BJ (cell line): ENCODE measurements around the gene LGALS1. TPM values are rescaled to one million over a fixed set of nuclear protein-coding genes. Genes with fewer than 3 reads are reported as not detected.

Experiments
- CTCF ChIA-PET: fragments of 350-600 bp; formaldehyde crosslinking; extraction: SDS; loops from one replicate; lab custom pipeline; 2021; ENCODE audit warnings: antibody characterized with exemption, inconsistent platforms; lab: Yijun Ruan, JAX
- POLR2A ChIA-PET: fragments of 300-600 bp; sonication (Branson Sonifier 250); formaldehyde crosslinking; extraction: SDS; loops from one replicate; lab custom pipeline; 2021; ENCODE audit warnings: antibody characterized with exemption; lab: Charles Lee
- DNase-seq: peaks from one replicate; pipeline ENCODE4 v3.0.0-alpha.2; 2011; ENCODE audit warnings: low read depth
- H3K27me3 ChIP-seq: 2 replicates; pipeline ENCODE4 v1.6.0; 2011; ENCODE audit warnings: low read length; ENCODE audit not compliant: control insufficient read depth, insufficient read depth
- H3K36me3 ChIP-seq: 2 replicates; pipeline ENCODE4 v1.5.1; 2011; ENCODE audit warnings: low read length; ENCODE audit not compliant: control insufficient read depth, insufficient read depth
- H3K4me3 ChIP-seq: 2 replicates; pipeline ENCODE4 v1.5.1; 2011; ENCODE audit warnings: low read depth, mild to moderate bottlenecking, control low read depth, low read length
- polyA plus RNA-seq: library from polyadenylated mRNA; depleted of rRNA; stranded (reverse); fragments of >200 nt; gene quantifications from 2 replicates; pipeline ENCODE4 v1.2.3, GENCODE V29; 2011
- TF ChIP-seq, protein P1 (sequence below): IDR thresholded peaks from 2 replicates; pipeline ENCODE4 v1.5.1; 2011; ENCODE audit warnings: low read depth, mild to moderate bottlenecking, control low read depth, inconsistent platforms, low read length, moderate library complexity; ENCODE audit not compliant: insufficient read depth

The LGALS1 gene
- polyA plus RNA-seq, 1 experiment, result 9,083 TPM

DNA sequence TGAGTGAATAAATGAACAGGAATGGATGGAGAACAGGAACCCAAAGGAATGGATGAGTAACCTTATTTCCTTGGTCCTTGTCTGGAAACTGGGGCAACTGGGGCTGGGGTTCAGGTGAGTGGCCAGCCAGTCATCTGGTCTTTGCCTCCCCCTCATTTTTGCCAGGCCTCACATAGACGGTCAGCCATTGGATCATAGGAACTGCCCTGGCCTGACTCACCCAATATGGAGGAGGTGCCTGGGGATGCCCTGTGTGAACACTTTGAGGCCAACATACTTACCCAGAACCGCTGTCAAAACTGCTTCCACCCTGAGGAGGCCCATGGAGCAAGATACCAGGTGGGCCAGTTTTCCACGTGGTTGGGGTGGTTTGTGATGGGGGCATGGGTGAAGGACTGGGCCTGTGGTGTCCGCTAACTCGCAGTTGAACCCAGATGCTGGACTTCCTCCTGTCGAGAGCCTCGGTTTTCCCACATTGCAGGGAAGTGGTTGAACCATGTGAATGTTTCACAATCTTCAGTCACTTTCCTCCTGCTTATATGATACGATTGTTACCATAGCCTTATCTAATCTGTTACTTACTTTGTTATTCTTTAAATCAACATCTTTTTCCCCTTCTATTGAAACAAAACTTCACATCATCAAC lies 25.8 kb downstream of the LGALS1 start:
- TF ChIP-seq, protein P1, sequence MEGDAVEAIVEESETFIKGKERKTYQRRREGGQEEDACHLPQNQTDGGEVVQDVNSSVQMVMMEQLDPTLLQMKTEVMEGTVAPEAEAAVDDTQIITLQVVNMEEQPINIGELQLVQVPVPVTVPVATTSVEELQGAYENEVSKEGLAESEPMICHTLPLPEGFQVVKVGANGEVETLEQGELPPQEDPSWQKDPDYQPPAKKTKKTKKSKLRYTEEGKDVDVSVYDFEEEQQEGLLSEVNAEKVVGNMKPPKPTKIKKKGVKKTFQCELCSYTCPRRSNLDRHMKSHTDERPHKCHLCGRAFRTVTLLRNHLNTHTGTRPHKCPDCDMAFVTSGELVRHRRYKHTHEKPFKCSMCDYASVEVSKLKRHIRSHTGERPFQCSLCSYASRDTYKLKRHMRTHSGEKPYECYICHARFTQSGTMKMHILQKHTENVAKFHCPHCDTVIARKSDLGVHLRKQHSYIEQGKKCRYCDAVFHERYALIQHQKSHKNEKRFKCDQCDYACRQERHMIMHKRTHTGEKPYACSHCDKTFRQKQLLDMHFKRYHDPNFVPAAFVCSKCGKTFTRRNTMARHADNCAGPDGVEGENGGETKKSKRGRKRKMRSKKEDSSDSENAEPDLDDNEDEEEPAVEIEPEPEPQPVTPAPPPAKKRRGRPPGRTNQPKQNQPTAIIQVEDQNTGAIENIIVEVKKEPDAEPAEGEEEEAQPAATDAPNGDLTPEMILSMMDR, result no peak
- no peak for DNase-seq
- Histone ChIP-seq H3K4me3 (no peak overlapping the region), H3K36me3 (no peaks in the 10 kb centered on the region), H3K27me3 (no peaks in the 10 kb centered on the region)
- CTCF ChIA-PET, result no interaction called here
- POLR2A ChIA-PET, result no interaction called here

DNA sequence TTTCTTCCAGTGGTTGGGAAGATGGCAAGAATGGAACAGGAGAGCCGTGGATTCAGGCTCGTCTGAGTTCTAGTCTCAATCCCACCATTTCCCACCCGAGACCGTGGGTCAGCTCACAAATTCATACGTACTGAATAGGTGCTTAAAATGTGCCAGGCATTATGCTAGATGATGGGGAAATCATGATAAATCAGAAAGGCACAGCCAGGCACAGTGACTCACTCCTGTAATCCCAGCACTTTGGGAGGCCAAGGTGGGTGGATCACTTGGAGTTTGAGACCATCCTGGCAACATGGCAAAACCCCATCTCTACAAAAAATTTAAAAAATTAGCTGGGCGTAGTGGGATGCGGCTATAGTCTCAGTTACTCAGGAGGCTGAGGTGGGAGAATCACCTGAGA lies 28.5 kb downstream of the LGALS1 start:
- Histone ChIP-seq H3K27me3 (no peaks in the 10 kb centered on the region), H3K4me3 (no peak overlapping the region), H3K36me3 (no peaks in the 10 kb centered on the region)
- no peak for DNase-seq
- CTCF ChIA-PET, result no interaction called here
- TF ChIP-seq, protein P1, result no peak
- POLR2A ChIA-PET, result no interaction called here

DNA sequence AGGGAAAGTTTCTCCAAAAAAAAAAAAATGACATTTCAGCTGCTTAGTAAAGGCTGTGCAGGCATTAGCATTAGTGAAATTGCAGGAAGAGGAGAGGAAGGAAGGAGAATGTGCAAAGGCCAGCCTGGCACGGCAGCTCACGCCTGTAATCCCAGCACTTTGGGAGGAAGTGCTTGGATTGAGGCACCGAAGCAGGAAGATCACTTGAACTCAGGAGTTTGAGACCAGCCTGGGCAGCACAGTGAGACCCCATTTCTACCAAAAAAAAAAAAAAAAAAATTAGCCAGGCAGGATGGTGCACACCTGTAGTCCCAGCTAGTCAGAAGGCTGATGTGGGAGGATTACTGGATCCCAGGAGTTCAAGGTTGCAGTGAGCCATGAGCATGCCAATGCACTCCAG lies 29.2 kb downstream of the LGALS1 start:
- no peak for DNase-seq
- TF ChIP-seq, protein P1, result no peak
- CTCF ChIA-PET, result no interaction called here
- H3K4me3 ChIP-seq, result no peak overlapping the region
- POLR2A ChIA-PET, result no interaction called here
- no peaks in the 10 kb centered on the region for H3K36me3 ChIP-seq
- no peaks in the 10 kb centered on the region for H3K27me3 ChIP-seq

DNA sequence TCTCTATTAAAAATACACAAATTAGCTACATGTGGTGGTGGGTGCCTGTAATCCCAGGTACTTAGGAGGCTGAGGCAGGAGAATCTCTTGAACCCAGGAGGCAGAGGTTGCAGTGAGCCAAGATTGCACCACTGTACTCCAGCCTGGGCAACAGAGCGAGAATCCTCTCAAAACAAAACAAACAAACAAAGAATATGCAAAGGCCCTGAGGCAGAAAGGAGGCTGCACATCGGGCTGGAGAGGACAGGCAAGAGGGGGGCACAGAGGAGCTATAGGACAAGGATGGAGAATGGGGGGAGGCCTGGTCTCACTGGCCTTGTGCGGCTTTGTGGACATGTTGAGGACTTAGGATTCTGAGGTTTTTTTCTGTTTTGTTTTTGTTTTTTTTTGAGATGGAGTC lies 29.8 kb downstream of the LGALS1 start:
- Histone ChIP-seq H3K27me3 (no peaks in the 10 kb centered on the region), H3K4me3 (no peak overlapping the region), H3K36me3 (no peaks in the 10 kb centered on the region)
- TF ChIP-seq, protein P1, result no peak
- DNase-seq, result no peak
- ChIA-PET POLR2A (no interaction called here), CTCF (no interaction called here)

DNA sequence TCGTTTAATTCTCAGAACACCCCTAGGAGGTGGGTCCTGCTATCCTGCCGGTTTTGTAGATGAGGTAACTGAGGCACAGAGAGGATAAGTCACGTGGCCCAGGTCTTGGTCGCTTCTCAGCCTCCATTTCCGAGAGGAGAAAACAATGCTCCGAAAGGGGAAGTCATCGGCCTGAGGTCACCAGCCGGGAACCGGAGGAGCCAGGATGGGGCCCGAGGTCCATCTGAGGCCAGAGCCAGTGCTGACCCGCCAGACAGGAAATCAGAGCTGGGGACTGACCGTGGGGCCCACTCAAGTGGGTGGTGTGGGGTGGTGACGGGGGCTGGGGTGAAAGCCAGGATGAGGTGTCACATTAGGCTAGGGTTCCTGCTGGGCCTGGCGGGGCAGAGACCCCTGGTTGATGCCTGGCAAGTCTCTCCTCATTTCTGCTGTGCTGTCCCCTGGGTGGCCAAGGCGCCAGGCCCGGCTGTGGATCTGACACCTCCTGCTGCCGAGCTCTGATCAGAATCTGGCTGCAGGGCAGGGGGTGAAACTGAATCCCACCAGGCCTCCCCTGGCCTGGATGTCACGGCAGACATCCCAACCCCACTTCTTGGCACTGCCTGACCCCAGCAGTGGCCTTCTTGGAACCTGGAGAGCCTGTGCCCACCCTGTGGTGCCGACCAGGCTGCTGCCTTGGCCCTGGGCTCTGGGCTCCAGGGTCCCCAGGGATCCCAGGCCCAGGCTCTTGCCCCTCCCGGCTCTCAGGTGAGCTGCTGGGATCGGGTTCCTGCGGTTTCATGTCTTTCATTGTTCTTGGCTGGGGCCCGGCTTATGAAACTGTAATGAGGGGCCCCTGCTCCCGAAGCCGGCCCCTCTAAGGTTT lies 33.4 kb downstream of the LGALS1 start:
- H3K4me3 ChIP-seq, result no peak overlapping the region
- ChIA-PET CTCF (no interaction called here), POLR2A (no interaction called here)
- H3K27me3 ChIP-seq, result no peaks in the 10 kb centered on the region
- no peaks in the 10 kb centered on the region for H3K36me3 ChIP-seq
- DNase-seq, result no peak
- TF ChIP-seq, protein P1, result no peak
